CD4-positive, alpha-beta T cell treated with Interferon gamma for 1 hour (primary cell): ENCODE data around the gene CARS1.
A peak's percentile ranks its signal among the peaks of the same experiment; 100 is the strongest.

Experiments used
- DNase-seq: peaks from one replicate; pipeline ENCODE4 v3.0.0-alpha.2; 2020

Gene CARS1

GRCh38 chr11:3037040-3037944 is 19.9 kb downstream of the CARS1 start:
- peak; percentile 50 for DNase-seq

- no peak for DNase-seq
Measured at GRCh38 chr11:3036419-3036818, 20.8 kb downstream of the CARS1 start.

- DNase-seq = no peak
Measured at GRCh38 chr11:3035333-3035732, 21.9 kb downstream of the CARS1 start.

GRCh38 chr11:3030289-3031070 is 26.7 kb downstream of the CARS1 start:
- DNase-seq = no peak

- DNase-seq = no peak
Measured at GRCh38 chr11:3028813-3029212, 28.4 kb downstream of the CARS1 start.

- DNase-seq = no peak
Measured at GRCh38 chr11:3026803-3027202, 30.4 kb downstream of the CARS1 start.

GRCh38 chr11:3022982-3023381 is 34.2 kb downstream of the CARS1 start:
- no peak for DNase-seq

- no peak for DNase-seq
Measured at GRCh38 chr11:3022300-3022967, 34.8 kb downstream of the CARS1 start.

GRCh38 chr11:3021125-3021524 is 36.1 kb downstream of the CARS1 start:
- peak; percentile 23 for DNase-seq

GRCh38 chr11:3020011-3020410 is 37.2 kb downstream of the CARS1 start:
- DNase-seq = no peak

GRCh38 chr11:3018596-3018995 is 38.6 kb downstream of the CARS1 start:
- DNase-seq = no peak

GRCh38 chr11:3016861-3017260 is 40.4 kb downstream of the CARS1 start:
- DNase-seq = no peak

- DNase-seq = no peak
Measured at GRCh38 chr11:3015796-3016195, 41.4 kb downstream of the CARS1 start.

GRCh38 chr11:3014943-3015342 is 42.3 kb downstream of the CARS1 start:
- DNase-seq = no peak

GRCh38 chr11:3014057-3014938 is 42.9 kb downstream of the CARS1 start:
- peak; percentile 80 for DNase-seq

- DNase-seq = no peak
Measured at GRCh38 chr11:3011891-3012885, 45.0 kb downstream of the CARS1 start.

- no peak for DNase-seq
Measured at GRCh38 chr11:3010521-3011275, 46.5 kb downstream of the CARS1 start.

GRCh38 chr11:3010004-3010403 is 47.2 kb downstream of the CARS1 start:
- no peak for DNase-seq

GRCh38 chr11:3009481-3009880 is 47.7 kb downstream of the CARS1 start:
- no peak for DNase-seq

- no peak for DNase-seq
Measured at GRCh38 chr11:3008746-3009336, 48.4 kb downstream of the CARS1 start.
